ENCODE results near the gene GTF3C2. TPM values are rescaled to one million over a fixed set of nuclear protein-coding genes. Genes with fewer than 3 reads are reported as not detected.
A peak's percentile ranks its signal among the peaks of the same experiment; 100 is the strongest.

The GTF3C2 gene
- total RNA-seq, 2 experiments from 2014 or later, result 49.0 to 49.1 TPM

- Mint-ChIP-seq H3K4me1 (no peaks in the 10 kb centered on the region), H3K36me3 (ENCODE audit: low read depth) (peaks cover 22% of the 10 kb centered on the region), H3K27ac (no peak overlapping the region), H3K27me3 (no peaks in the 10 kb centered on the region), H3K4me3 (no peak overlapping the region), H3K9me3 (no peaks in the 10 kb centered on the region)
- ChIA-PET POLR2A (interaction anchor here (1.2 to 2.2 kb wide), 2 partner anchors 8 to 50 kb away, joined by 3 to 10 read pairs; partner anchors contain the start of gene MPV17), CTCF (interaction anchor here (0.8 to 4.4 kb wide), 4 partner anchors 12 to 173 kb away, joined by 3 to 16 read pairs (median 4); no protein-coding TSS in a partner anchor)
- DNase-seq, result no peak
Measured at GRCh38 chr2:27314709-27315108, 41.9 kb downstream of the GTF3C2 start.

DNA sequence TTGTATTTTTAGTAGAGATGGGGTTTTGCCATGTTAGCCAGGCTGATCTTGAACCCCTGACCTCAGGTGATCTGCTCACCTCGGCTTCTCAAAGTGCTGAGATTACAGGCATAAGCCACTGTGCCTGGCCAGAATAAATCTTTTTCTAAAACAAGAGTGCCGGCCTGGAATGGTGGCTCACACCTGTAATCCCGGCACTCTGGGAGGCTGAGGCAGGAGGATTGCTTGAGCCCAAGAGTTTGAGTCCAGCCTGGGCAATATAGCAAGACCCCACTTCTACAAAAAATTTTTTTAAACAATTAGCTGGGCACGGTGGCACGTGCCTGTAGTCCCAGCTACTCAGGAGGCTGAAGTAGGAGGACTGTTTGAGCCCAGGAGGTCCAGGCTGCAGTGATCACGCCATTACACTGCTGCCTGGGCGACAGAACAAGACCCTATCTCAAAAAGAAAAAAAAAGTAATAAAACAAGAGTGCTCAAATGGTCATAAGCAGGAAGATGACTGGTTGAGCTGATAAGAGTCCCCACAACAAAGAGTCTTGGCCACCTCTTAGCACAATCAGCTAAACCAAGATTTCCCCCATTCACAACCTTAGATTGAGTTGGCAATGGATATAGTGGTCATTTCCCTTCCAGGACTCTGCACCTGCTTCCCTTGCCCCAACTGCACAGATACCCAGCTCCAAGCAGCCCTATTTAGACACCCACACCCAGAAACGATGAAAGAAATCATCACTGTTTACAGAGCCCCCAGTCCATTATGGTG, 42.5 kb downstream of the GTF3C2 start:
- CTCF ChIA-PET, result interaction anchor here (0.8 to 4.4 kb wide), 3 partner anchors 11 to 56 kb away, joined by 3 to 16 read pairs (median 4); no protein-coding TSS in a partner anchor
- H3K4me1 Mint-ChIP-seq, result no peaks in the 10 kb centered on the region
- no peak overlapping the region for H3K27ac Mint-ChIP-seq
- no peak overlapping the region for H3K4me3 Mint-ChIP-seq
- peaks cover 26% of the 10 kb centered on the region for H3K36me3 Mint-ChIP-seq (ENCODE audit: low read depth)
- H3K9me3 Mint-ChIP-seq, result no peaks in the 10 kb centered on the region
- POLR2A ChIA-PET, result interaction anchor here (0.6 to 2.2 kb wide), 3 partner anchors 9 to 50 kb away, joined by 3 to 10 read pairs (median 3); partner anchors contain the start of gene MPV17
- H3K27me3 Mint-ChIP-seq, result no peaks in the 10 kb centered on the region
- no peak for DNase-seq

GRCh38 chr2:27312152-27312551, 44.4 kb downstream of the GTF3C2 start:
- Mint-ChIP-seq H3K36me3 (ENCODE audit: low read depth) (peaks cover 29% of the 10 kb centered on the region), H3K27ac (no peak overlapping the region), H3K4me3 (no peak overlapping the region), H3K4me1 (no peaks in the 10 kb centered on the region), H3K9me3 (no peaks in the 10 kb centered on the region), H3K27me3 (peaks cover 2% of the 10 kb centered on the region)
- ChIA-PET CTCF (interaction anchor here (1.0 to 4.4 kb wide), 2 partner anchors 9 to 10 kb away, joined by 3 to 16 read pairs; no protein-coding TSS in a partner anchor), POLR2A (interaction anchor here (1.2 to 1.5 kb wide), 2 partner anchors 10 to 11 kb away, joined by 4 to 10 read pairs; partner anchors contain the start of gene MPV17)
- DNase-seq, result no peak

GRCh38 chr2:27309651-27310050, 46.9 kb downstream of the GTF3C2 start:
- Mint-ChIP-seq H3K9me3 (no peaks in the 10 kb centered on the region), H3K4me3 (no peak overlapping the region), H3K4me1 (peaks cover 4% of the 10 kb centered on the region), H3K27me3 (peaks cover 21% of the 10 kb centered on the region), H3K27ac (no peak overlapping the region), H3K36me3 (ENCODE audit: low read depth) (peaks cover 29% of the 10 kb centered on the region)
- ChIA-PET CTCF (no interaction called here), POLR2A (no interaction called here)
- no peak for DNase-seq

- no peaks in the 10 kb centered on the region for H3K9me3 Mint-ChIP-seq
- no peak within 1 kb of the TSS for H3K4me3 Mint-ChIP-seq
- ChIA-PET POLR2A (interaction anchor here (1.2 kb wide), 1 partner anchor 14 kb away, joined by 3 read pairs; the partner anchor contains the start of gene MPV17), CTCF (no interaction called here)
- peaks cover 29% of the 10 kb centered on the region for H3K36me3 Mint-ChIP-seq (ENCODE audit: low read depth)
- DNase-seq, result no peak
- peaks cover 24% of the 10 kb centered on the region for H3K27me3 Mint-ChIP-seq
- peaks cover 4% of the 10 kb centered on the region for H3K4me1 Mint-ChIP-seq
- H3K27ac Mint-ChIP-seq, result no peak within 1 kb of the TSS
Measured at GRCh38 chr2:27308359-27308881, 48.1 kb downstream of the GTF3C2 start, which contains the start of gene UCN. TSS of gene UCN (minus strand) at chr2:27308445. CDS start at chr2:27307895, 550 bp downstream.

DNA sequence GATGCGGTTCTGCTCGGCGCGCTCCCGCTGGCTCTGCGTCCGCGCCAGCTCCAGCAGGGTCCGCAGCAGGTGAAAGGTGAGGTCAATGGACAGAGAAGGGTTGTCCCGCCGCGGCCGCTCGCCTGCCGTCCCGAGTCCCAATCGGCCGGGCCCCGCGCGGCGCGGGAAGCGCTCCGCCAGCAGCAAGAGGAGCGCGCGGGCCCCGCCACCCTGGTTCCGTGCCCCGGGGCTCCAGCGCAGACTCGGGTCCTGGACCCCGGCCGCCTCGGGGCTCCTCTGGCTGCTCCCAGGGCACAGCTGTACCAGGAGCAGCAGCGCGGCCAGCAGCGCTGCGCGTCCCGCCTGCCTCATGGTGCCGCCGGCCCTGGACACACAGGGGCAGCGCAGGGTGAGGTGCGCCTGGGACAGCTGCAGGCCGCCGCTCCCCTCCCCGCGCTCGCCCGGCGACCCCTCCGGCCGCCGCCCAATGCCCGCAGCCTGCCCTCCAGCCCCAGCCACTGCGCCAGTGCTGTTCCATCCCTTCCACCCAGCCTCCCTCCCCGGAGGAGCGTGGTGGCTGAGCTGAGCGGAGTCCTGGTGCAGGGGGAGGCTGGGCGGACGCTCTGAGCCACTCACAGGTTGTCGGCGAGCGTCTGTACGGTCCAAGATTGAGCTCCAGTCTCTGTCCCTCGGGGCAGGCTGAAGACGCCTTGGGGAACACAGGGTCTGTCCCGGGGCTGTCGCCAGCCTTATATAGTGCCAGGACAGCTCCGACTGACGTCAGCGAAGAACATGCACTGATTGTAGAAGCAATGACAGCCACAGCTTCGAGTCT, 48.8 kb downstream of the GTF3C2 start:
- no peak overlapping the region for H3K4me3 Mint-ChIP-seq
- H3K36me3 Mint-ChIP-seq (ENCODE audit: low read depth), result peaks cover 29% of the 10 kb centered on the region
- CTCF ChIA-PET, result no interaction called here
- H3K9me3 Mint-ChIP-seq, result no peaks in the 10 kb centered on the region
- H3K27me3 Mint-ChIP-seq, result peaks cover 24% of the 10 kb centered on the region
- no peak for DNase-seq
- POLR2A ChIA-PET, result interaction anchor here (1.2 kb wide), 1 partner anchor 15 kb away, joined by 3 read pairs; the partner anchor contains the start of gene MPV17
- peaks cover 8% of the 10 kb centered on the region for H3K4me1 Mint-ChIP-seq
- H3K27ac Mint-ChIP-seq, result no peak overlapping the region

- CTCF ChIA-PET, result no interaction called here
- Mint-ChIP-seq H3K4me1 (peaks cover 9% of the 10 kb centered on the region), H3K4me3 (no peak overlapping the region), H3K27ac (no peak overlapping the region), H3K9me3 (no peaks in the 10 kb centered on the region), H3K27me3 (peaks cover 24% of the 10 kb centered on the region), H3K36me3 (ENCODE audit: low read depth) (peaks cover 25% of the 10 kb centered on the region)
- DNase-seq, result no peak
- POLR2A ChIA-PET, result interaction anchor here (1.2 kb wide), 1 partner anchor 15 kb away, joined by 3 read pairs; the partner anchor contains the start of gene MPV17
Measured at GRCh38 chr2:27307287-27307544, 49.3 kb downstream of the GTF3C2 start.

DNA sequence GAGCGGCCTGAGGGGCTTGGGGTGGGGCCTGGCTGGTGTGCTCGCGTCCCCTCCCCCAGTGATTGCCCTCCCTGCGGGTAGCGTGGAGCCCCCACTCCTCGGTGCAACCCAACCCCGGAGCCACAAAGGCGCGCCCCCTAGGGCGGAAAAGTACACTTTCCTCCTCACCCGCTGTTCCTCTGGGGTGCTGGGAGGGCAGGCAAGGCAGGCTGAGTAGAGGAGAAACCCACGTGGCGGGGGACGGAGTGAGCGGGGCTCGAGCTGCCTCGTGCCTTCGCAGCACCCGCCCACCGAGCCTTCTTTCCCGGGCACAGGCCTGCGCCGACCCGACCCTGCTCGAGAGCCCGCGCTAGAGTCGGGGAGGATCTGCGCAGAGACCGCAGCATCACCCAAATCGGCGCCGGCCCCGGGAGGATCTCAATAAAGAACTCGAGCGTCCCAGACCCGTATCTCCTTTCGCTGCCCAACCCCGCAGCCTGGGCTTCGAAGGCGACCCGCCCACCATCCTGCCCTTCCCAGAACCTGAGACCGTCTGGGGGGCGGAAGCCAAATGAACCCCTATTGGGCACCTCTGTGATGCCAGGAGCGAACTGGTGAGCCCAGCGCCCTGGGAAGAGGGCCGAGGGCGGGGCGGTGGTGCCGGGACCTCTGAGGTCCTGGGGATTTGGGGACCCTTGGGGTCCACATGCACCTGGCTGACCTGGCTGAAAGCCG, 49.8 kb downstream of the GTF3C2 start:
- Mint-ChIP-seq H3K27ac (no peak overlapping the region), H3K36me3 (ENCODE audit: low read depth) (peaks cover 21% of the 10 kb centered on the region), H3K9me3 (no peaks in the 10 kb centered on the region), H3K4me3 (peak overlapping the region; percentile 32), H3K4me1 (peaks cover 9% of the 10 kb centered on the region), H3K27me3 (peaks cover 24% of the 10 kb centered on the region)
- CTCF ChIA-PET, result interaction anchor here (4.4 kb wide), 1 partner anchor 207 kb away, joined by 46 read pairs; no protein-coding TSS in a partner anchor
- peak; percentile 30 for DNase-seq
- POLR2A ChIA-PET, result interaction anchor here (1.0 kb wide), 1 partner anchor 16 kb away, joined by 4 read pairs; the partner anchor contains the start of gene MPV17

DNA sequence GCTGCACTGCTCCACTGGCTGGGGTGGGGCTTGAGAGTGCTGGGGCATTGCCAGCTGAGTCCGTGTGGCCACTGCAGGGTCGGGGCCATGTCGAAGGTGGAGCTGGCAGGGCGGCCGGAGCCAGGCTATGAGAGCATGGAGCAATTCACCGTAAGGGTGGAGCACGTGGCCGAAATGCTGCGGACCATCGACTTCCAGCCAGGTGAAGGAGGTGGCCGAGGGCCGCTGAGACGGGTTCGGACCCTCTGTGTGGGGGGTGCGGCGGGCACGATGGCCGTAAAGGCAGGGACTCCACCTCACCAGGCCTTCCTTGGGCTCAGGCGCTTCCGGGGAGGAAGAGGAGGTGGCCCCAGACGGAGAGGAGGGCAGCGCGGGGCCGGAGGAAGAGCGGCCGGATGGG, 50.4 kb downstream of the GTF3C2 start:
- POLR2A ChIA-PET, result interaction anchor here (1.0 kb wide), 1 partner anchor 16 kb away, joined by 4 read pairs; the partner anchor contains the start of gene MPV17
- no peak for DNase-seq
- Mint-ChIP-seq H3K9me3 (no peaks in the 10 kb centered on the region), H3K4me1 (peaks cover 9% of the 10 kb centered on the region), H3K27me3 (peaks cover 24% of the 10 kb centered on the region), H3K4me3 (peak overlapping the region; percentile 32), H3K27ac (no peak overlapping the region), H3K36me3 (ENCODE audit: low read depth) (peaks cover 15% of the 10 kb centered on the region)
- CTCF ChIA-PET, result interaction anchor here (2.1 to 4.4 kb wide), 2 partner anchors 26 to 207 kb away, joined by 9 to 46 read pairs; no protein-coding TSS in a partner anchor

GRCh38 chr2:27305516-27305915, 51.0 kb downstream of the GTF3C2 start:
- no peak overlapping the region for H3K4me3 Mint-ChIP-seq
- peaks cover 9% of the 10 kb centered on the region for H3K4me1 Mint-ChIP-seq
- H3K9me3 Mint-ChIP-seq, result no peaks in the 10 kb centered on the region
- CTCF ChIA-PET, result interaction anchor here (1.0 to 4.4 kb wide), 3 partner anchors 26 to 206 kb away, joined by 3 to 46 read pairs (median 9); no protein-coding TSS in a partner anchor
- H3K27me3 Mint-ChIP-seq, result peaks cover 26% of the 10 kb centered on the region
- POLR2A ChIA-PET, result no interaction called here
- H3K27ac Mint-ChIP-seq, result no peak overlapping the region
- H3K36me3 Mint-ChIP-seq (ENCODE audit: low read depth), result peaks cover 14% of the 10 kb centered on the region
- no peak for DNase-seq

GRCh38 chr2:27304488-27305240, 51.9 kb downstream of the GTF3C2 start:
- H3K36me3 Mint-ChIP-seq (ENCODE audit: low read depth), result peaks cover 8% of the 10 kb centered on the region
- CTCF ChIA-PET, result interaction anchor here (0.8 to 4.4 kb wide), 4 partner anchors 8 to 205 kb away, joined by 3 to 46 read pairs (median 6); no protein-coding TSS in a partner anchor
- peak overlapping the region; percentile 26 for H3K27ac Mint-ChIP-seq
- POLR2A ChIA-PET, result no interaction called here
- H3K4me3 Mint-ChIP-seq, result no peak overlapping the region
- H3K4me1 Mint-ChIP-seq, result peaks cover 9% of the 10 kb centered on the region
- peaks cover 26% of the 10 kb centered on the region for H3K27me3 Mint-ChIP-seq
- DNase-seq, result no peak
- no peaks in the 10 kb centered on the region for H3K9me3 Mint-ChIP-seq
